Measurements from ENCODE around the gene ANAPC15. TPM values are rescaled to one million over a fixed set of nuclear protein-coding genes. Genes with fewer than 3 reads are reported as not detected.

The ANAPC15 gene
- total and polyA plus RNA-seq, 9 of the 15 experiments (the other 6 are each of a cell fraction or from before 2014, with no cell fraction given), result 53.0 to 254 (median 75.7) TPM

DNA sequence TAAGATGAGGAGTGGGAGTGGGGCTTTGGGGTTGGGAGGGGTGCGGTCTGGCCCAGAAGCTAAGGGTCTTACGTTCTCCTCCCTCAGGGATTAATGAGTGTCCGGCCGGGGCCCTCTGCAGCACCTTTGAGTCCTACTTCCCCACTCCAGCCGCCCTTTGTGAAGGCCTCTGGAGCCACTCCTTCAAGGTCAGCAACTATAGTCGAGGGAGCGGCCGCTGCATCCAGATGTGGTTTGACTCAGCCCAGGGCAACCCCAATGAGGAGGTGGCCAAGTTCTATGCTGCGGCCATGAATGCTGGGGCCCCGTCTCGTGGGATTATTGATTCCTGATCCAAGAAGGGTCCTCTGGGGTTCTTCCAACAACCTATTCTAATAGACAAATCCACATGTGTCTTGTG, 27.0 kb upstream of the ANAPC15 start:
- DNase-seq (ENCODE audit: extremely low read depth in 1 of 4, low spot score in 3 of 4) (no peak), ATAC-seq (no peak), FAIRE-seq (no peak)
- Histone ChIP-seq H3K4me1 (replicated peaks in 1 of 2; ENCODE audit: control insufficient read depth in 2 of 2, insufficient read depth in 2 of 2, low read length in 2 of 2) (peaks cover 3 to 6% of the 10 kb centered on the region in 2 experiments; a peak in 3 of 5 replicates), H3K36me3 (ENCODE audit: control insufficient read depth, insufficient read depth, low read length) (no peaks in the 10 kb centered on the region), H3K4me2 (ENCODE audit: insufficient read depth, low read length) (no peak overlapping the region), H3K27me3 (ENCODE audit: control insufficient read depth in 2 of 2, insufficient read depth in 2 of 2, low read length in 2 of 2) (no peaks in the 10 kb centered on the region), H3K4me3 (no peak overlapping the region), H3K9me3 (replicated peaks; ENCODE audit: control insufficient read depth, insufficient read depth, low read depth, low read length) (no peaks in the 10 kb centered on the region), H2AFZ (ENCODE audit: low read depth, low read length) (no peak overlapping the region), H3K9ac (ENCODE audit: insufficient read depth in 1 of 2, low read depth in 2 of 2, low read length in 2 of 2) (no peak overlapping the region), H4K20me1 (replicated peaks; ENCODE audit: control insufficient read depth, insufficient read depth, low read length) (no peaks in the 10 kb centered on the region), H3K79me2 (ENCODE audit: control insufficient read depth, insufficient read depth, low read length) (no peaks in the 10 kb centered on the region), H3K27ac (ENCODE audit: extremely low read depth, low read depth, low read length) (no peak overlapping the region), H3K9me1 (ENCODE audit: control insufficient read depth, insufficient read depth, low read length) (no peaks in the 10 kb centered on the region)
- 50% methylated on average over 7 of the region's 11 CpGs for WGBS (ENCODE audit: insufficient coverage, low coverage, missing lambda C conversion rate)
- ChIA-PET CTCF (ENCODE audit: low intra/inter-chr PET ratio) (no interaction called here), POLR2A (interaction anchor here (1.7 to 2.2 kb wide), 2 partner anchors 8 to 27 kb away, joined by 3 to 5 read pairs; partner anchors contain the start of gene ANAPC15)
- BruUV-seq (replicated peaks), result no TSS peak
- intact Hi-C loops (cut with micrococcal nuclease) (no loop called here), in situ Hi-C loops (cut with MboI) (no loop called here)
- TF ChIP-seq PHB2 (IDR thresholded peaks at IDR 0.05; ENCODE audit: low read depth), result no peak
- no peak for TF ChIP-seq SIN3B (IDR thresholded peaks at IDR 0.05; ENCODE audit: low read depth)
- no peak for TF ChIP-seq ARID4B (CRISPR knock-in tag; IDR thresholded peaks at IDR 0.05)
- TF ChIP-seq RBM34 (IDR thresholded peaks at IDR 0.05; ENCODE audit: borderline replicate concordance, insufficient read depth, low read length), result no peak
- no peak for TF ChIP-seq ZBED1 (IDR thresholded peaks at IDR 0.05)
- TF ChIP-seq, protein P1, sequence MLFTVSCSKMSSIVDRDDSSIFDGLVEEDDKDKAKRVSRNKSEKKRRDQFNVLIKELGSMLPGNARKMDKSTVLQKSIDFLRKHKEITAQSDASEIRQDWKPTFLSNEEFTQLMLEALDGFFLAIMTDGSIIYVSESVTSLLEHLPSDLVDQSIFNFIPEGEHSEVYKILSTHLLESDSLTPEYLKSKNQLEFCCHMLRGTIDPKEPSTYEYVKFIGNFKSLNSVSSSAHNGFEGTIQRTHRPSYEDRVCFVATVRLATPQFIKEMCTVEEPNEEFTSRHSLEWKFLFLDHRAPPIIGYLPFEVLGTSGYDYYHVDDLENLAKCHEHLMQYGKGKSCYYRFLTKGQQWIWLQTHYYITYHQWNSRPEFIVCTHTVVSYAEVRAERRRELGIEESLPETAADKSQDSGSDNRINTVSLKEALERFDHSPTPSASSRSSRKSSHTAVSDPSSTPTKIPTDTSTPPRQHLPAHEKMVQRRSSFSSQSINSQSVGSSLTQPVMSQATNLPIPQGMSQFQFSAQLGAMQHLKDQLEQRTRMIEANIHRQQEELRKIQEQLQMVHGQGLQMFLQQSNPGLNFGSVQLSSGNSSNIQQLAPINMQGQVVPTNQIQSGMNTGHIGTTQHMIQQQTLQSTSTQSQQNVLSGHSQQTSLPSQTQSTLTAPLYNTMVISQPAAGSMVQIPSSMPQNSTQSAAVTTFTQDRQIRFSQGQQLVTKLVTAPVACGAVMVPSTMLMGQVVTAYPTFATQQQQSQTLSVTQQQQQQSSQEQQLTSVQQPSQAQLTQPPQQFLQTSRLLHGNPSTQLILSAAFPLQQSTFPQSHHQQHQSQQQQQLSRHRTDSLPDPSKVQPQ (CRISPR knock-in tag; IDR thresholded peaks at IDR 0.05; ENCODE audit: borderline replicate concordance), result no peak
- TF ChIP-seq, protein P2, sequence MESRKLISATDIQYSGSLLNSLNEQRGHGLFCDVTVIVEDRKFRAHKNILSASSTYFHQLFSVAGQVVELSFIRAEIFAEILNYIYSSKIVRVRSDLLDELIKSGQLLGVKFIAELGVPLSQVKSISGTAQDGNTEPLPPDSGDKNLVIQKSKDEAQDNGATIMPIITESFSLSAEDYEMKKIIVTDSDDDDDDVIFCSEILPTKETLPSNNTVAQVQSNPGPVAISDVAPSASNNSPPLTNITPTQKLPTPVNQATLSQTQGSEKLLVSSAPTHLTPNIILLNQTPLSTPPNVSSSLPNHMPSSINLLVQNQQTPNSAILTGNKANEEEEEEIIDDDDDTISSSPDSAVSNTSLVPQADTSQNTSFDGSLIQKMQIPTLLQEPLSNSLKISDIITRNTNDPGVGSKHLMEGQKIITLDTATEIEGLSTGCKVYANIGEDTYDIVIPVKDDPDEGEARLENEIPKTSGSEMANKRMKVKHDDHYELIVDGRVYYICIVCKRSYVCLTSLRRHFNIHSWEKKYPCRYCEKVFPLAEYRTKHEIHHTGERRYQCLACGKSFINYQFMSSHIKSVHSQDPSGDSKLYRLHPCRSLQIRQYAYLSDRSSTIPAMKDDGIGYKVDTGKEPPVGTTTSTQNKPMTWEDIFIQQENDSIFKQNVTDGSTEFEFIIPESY (CRISPR knock-in tag; IDR thresholded peaks at IDR 0.05), result no peak
